ENCODE results near the gene ARL3.
"Not testable (repeated sequence)": the region's sequence is repeated elsewhere in the genome, so short reads cannot be mapped to it uniquely, and the experiment has no call there.

Gene ARL3

DNA sequence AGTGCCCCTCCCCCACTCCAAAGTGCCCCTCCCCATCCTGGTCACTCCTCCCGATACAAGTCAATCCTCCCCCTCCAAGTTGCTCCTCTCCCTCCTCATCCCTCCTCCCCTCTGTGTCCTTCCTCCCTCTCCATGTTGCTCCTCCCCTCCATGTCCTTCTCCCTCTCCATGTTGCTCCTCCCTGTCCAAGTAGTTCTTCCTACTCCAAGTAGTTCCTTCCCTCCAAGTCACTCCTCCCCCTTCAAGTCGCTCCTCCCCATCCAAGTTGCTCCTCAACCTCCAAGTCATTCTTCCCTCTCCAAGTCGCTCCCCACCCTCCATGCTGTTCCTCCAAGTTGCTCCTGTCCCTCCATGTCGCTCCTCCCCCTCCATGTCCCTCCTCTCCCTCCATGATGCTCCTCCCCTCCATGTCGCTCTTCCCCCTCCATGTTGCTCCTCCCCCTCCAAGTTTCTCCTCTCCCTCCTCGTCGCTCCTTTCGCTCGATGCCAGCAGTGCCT lies 20.9 kb upstream of the ARL3 start:
- no peak for DNase-seq

DNA sequence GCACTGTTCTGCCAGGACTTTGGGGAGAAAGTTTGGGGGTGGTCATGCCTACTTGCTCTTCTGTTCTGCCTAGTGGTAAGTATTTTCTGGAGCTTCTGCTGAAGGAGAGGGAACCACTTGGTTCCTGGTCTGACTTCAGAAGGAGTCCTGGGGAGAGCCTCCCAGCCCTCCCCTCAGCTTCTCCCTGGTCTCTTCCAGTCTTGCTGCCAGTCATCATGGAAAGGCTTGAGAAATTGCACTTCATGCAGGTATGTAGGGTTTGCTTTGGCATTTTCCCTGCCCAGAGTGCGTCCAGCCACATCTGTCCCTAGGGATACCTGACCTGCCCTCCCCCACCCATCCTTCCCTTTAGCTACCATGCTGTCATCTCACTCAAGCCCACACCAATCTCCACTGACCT lies 18.5 kb upstream of the ARL3 start:
- no peak for DNase-seq

DNA sequence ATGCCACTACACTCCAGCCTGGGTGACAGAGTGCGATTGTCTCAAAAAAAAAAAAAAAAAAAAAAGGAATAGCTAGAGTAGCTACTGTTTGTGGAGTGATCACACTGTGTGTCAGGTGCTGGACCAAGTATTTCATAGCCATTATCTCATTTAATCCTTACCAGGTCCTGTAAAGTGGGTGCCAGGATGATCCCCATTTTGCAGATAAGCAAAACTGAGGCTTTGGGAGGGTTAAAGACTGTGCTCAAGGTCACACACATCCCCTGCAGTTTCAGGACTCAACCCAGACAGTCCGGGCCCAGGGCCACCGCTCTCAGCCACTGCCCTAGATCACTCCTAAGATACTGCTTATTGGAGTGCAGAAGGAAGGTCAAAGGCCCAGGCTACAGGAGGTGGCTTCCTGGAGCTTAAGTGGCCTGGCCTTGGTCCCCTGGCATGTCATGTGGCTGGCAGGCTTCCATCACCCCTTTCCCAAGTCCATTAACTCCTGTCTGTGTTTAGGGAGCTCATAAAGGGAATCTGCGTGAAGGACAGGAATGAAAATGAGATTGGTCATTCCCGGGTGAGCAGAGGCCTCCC lies 17.1 kb upstream of the ARL3 start:
- no peak for DNase-seq

DNA sequence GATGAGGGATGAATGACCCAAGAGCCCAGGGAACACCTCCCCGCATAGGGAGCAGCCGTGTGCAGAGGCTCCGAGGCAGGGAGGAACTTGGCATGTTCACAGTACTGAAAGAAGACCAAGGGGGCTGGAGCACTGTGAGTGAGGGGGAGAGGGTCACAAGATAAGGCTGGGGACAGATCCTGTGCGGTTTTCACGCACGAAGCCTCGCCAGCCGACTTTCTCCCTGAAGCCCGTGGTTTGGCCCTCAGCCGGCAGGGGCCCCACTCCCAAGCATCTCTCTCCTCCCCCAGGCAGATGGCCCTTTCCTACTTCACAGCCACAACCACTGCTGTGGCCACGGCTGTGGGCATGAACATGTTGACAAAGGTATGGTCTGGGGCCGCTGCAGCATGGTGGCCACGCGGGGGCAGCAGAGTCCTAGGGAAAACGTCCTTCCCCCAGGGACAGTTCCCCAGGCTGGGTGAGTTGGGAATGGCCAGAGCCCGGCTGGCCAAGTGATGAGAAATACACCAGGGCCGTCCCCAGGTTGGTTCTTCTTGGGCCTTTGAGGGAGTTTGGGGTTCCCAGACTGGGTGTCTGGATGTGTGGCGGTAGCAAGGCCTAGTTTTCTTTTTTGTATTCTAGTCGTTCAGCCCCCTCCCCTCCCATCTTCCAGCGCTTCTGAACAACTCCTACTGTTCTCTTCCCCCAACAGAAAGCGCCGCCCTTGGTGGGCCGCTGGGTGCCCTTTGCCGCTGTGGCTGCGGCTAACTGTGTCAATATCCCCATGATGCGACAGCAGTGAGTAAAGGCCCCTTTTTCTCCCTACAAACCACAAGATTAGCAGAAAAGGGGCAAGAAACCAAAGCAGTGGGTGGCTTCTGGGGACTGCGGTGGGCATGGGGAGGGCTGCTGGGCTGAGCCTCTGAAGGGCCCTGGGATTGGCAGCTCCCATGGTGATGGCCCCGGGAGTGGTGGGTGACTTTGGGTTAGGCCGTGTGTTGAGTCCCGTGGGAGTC lies 15.1 kb upstream of the ARL3 start:
- DNase-seq = peak; percentile 49

DNA sequence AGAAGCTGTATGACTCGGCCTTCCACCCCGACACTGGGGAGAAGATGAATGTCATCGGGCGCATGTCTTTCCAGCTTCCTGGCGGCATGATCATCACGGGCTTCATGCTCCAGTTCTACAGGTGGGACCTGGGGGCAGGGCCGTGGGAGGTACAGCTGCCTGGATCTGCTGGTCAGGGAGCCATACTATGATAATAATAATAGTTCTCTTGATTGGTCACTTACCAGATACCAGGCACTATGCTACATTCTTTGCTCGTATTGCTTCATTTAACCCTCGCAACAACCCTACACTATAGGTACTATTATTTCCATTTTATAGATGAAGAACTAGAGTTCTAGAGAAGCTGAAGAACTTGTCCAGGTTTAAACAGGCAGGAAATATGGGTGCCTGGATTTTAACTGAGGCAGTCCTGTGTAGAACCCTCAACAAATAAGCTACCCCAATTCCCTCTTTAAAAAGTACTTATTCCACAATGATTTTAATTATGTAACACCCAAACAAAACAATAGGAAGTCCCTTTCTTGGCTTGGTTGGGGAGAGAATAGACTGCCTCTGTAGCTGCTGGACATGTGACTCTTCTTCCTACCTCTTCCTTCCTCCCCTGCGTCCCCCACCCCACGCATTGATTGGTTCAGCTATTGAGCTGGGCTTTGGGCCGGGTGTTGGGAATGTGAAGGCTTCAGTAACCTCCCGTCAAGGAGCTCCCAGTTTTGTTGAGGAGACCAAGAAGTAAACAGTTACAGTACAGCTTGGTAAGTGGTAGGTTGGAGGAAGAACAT lies 13.0 kb upstream of the ARL3 start:
- no peak for DNase-seq

DNA sequence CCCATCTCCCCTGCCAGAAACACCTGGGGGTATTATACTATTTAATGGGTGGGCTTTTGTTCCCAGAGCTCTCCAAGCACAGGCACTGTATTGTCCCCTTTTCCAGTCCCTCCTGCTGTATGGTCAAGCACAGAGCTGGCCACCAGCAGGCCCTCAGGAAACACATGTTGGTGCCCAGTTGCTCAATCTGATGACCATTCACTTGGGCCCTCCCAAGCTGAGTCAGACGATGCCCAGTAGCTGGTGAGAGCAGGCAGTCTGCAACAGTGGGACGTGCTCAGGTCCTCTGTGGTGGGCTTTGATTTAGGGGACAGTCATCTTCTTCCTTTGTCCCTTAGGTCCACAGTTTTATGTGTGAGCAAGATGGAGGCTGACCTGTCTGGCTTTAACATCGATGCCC lies 12.1 kb upstream of the ARL3 start:
- no peak for DNase-seq

DNA sequence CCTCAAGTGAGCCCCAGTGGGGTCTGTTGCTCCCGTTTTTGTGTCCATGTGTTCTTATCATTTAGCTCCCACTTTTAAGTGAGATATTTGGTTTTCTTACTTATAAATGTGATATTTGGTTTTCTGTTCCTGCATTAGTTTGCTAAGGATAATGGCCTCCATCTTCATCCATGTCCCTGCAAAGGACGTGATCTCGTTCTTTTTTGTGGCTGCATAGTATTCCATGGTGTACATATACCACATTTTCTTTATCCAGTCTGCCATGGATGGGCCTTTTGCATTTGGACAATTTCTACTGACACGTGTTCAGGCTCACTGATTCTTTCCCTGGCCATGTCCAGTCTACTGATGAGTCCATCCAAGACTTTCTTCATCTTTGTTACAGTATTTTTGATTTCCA lies 9.8 kb upstream of the ARL3 start:
- no peak for DNase-seq

DNA sequence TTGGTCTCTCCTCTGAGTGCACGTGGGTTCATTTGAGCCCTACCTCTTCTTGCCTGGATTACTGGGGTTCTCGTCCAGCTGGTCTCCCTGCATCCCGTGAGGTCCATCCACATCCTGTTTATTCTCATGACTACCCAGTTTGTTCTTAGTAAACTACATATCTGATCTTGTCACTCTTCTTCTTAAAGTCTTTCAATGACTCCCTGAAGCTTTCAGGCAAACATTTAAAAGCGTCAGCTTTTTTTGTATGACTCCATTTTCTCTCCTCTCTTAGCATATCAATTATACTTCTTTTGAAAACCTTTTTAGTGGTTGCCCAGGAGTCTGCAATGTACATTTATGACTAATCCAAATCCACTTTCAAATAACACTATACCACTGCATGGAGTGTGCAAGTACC lies 7.8 kb upstream of the ARL3 start:
- DNase-seq = no peak

DNA sequence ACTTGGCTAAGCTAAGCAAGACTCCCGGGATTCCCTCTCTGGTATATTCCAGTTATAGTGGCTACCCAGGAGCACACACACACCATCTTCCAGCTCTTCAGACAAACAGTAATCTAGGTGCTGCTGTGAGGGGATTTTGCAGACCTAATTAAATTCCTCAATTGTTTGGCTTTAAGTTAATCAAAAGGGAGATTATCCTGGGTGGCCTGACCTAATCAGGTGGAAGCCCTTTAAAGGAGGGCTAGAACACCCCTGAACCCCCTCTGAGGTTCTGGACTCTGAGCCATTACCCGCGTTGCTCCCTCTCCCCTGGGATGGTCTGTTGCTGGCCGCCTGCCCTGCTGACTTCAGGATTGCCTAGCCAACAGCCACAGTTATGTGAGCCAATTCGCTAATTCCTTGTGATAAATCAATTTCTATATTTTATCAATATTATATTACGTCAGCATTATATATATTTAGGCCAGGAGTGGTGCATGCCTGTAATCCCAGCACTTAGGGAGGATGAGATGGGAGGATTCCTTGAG lies 6.6 kb upstream of the ARL3 start:
- DNase-seq = no peak

DNA sequence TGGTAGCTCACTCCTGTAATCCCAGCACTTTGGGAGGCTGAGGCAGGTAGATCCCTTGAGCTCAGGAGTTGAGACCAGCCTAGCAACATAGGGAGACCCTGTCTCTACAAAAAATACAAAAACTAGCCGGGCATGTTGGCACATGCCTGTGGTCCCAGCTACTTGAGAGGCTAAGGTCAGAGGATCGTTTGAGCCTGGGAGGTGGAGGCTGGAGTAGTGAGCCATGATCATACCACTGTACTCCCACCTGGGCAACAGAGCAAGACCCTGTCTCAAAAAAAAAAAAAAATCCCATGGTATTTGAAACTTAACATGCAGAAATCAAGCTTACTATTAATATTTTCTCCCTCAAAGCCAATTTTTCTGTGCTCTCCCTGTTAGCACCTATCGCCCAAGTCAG lies 6.1 kb upstream of the ARL3 start:
- DNase-seq = no peak

DNA sequence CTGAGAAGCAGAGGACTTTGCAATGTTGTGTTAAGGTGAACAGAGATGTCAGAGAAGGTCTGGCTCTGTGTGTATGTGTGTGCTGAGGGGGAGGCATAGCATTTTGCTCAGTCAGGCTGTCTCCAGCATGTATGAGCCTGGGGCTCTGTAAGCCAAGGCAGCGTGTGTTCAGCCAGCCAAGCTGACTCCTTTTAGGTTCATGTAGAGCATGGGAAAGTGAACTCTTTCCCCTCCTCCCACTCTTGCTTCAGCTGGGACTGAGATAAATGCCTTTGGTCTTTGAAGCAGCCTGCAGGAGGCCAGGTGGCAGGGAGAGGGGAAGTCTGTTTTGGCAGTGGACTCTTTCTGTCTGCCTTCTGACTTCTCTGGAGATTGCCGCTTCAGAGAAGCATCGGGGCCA lies 4.0 kb upstream of the ARL3 start:
- no peak for DNase-seq

DNA sequence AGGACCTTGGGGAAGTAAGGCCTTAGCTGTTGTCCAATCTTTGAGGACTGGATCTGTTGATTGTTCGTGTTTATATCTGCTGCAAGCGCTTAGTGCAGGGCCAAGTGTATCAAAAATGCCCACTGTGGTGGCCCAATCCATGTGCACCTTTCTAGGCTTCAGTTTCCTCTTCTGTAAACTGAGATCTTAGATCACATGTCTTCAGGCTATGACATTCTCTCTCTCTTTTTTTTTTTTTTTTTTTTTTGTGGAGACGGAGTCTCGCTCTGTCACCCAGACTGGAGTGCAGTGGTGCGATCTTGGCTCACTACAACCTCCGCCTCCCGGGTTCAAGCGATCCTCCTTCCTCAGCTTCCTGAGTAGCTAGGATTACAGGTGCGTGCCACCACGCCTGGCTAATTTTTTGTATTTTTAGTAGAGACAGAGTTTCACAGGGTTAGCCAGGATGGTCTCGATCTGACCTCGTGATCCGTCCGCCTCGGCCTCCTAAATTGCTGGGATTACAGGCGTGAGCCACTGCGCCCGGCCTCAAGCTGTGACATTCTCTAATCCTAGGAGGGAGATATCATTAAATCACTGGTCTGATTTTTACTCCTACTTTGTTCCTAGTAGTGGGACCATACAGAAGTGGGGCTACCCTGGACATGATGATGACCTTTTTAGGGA lies 2.8 kb upstream of the ARL3 start:
- DNase-seq = not testable (repeated sequence)

DNA sequence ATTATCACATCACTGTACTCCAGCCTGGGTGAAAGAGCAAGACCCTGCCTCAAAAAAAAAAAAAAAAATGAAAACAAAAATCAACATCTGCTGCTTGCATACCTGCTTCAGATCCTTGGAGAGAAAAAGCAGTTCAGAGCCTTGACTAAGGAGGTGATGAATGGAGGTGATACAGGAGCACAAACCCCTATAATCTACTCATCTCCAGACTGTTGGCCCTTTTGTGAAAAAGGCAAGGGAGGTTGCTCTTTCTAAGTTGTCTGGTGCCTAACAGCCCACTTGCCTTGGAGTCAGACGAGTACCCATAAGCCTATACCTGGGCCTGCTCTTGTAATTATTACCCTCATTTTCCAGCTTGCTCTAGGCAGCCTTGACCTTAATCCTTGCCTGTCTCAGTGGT lies 1.7 kb upstream of the ARL3 start:
- DNase-seq = no peak

DNA sequence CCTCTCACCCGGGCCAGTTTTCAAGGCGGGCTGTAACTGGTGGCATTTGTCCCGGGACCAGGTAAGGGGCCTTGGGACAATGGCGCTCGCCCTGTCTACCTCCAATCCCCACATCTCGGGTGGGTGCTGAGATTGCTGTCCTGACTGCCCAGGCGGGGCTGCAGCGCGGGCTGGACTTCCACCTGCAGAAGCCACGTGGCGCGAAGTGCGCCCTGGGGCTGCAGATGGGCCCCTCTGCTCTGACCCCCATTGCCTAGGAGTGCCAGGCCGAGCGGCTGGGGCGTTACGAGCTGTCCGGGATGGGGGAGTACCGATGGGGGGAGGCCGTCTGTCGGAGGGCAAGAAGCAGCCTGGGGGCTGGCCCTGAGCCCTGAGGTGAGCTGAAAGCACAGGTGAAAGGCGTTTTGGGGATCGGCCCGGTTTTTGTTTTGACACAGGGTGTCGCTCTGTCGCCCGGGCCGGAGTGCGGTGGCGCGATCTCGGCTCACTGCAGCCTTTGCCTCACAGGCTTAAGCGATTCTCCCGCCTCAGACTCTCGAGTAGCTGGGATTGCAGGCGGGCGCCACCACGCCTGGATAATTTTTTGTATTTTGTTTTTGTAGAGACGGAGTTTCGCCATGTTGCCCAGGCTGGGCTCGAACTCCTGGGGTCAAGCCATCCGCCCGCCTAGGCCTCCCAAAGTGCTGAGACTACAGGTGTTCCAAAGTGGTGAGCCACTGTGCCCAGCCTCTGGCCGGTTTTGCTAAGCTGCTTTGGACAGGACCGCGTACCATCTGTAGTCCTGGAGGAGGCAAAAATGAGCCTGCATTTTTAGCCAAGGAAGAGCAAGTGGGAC lies 641 bp upstream of the ARL3 start, which contains the start of gene SFXN2:
SFXN2 (plus strand) TSS at position 16 of the 835 bp plus-strand sequence. CDS start 12,001 bp downstream, outside the sequence.
- peak; percentile 48 for DNase-seq

DNA sequence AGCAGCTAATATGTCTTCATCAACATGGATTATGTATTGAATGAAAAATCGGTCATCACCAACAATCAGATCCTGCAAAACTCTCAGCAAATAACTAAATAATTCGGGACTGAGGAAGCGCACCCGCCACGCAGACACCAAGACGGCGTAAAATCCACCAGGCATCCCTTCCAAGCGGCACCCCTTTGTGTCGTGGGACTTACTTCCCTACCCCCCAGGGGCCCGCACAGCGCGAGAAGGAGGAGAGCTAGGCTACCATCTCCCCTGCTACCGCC lies 721 bp downstream of the ARL3 start:
- DNase-seq = no peak

DNA sequence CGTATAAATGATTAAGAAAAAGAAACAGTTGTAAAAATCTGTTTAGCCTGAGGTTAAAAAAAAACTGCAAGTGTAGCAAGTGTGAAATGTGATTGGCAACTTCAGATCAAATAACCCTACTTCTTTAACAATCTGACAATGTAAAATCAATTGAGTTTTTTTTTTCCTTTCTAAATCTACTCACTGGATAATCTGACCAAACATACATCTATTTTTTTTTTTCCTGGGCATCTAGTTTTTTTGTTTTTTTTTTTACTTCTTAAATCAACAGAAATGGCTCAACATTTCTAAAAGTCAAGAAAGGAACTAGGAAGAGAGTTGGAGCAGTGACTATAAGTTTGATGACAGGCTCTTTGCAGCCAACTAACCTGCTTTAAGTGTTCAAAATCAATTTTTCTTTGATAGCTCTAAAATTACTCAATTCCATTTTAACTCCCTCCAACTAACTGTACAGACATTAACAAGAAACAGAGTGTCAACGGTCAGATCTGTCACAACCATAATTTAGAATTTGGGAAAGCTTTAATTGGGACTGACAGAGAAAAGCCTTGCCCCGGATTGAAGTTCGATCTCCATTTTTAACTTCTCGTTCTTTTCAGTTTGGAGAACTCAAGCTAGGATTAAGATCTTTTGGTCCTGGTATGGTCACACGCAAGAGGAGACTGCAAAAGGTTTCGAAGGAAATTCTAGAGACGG lies 1.2 kb downstream of the ARL3 start:
- no peak for DNase-seq

DNA sequence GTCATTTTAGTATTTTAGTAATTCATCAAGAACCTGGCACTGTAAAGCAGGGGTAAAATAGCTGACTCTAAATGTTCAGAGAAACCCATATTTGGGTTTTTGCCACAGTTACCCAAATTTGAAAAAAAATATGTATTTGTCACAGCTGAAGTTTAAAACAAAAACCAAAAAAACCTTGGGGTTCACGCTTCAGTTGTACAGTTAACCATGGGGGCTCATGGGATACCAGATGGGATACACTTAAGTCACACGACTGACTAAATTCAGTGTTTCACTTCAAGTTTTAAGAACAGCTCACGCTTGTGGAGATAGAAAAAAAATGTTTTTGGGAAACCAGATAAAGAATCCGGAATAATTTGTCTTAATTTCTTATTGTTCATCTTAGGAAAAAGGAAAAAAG lies 2.1 kb downstream of the ARL3 start:
- DNase-seq = no peak

DNA sequence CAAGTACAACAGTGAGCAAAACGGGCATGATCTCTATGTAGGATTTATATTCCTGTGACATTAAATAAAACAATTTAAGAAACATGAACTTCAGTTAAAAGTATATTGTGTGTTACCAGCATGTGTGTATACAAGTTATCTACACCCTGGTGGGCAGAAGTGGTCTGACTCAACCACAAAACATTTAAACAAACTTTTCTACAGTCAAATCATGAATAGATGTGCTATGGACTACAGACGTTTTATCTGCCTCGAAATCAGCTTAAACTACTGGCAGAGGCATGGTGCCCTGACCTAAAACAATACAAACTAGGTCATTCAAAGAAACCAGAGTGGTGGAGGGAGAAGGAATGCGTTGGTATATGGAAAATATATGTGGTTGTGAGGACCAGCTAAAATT lies 3.6 kb downstream of the ARL3 start:
- peak; percentile 12 for DNase-seq

DNA sequence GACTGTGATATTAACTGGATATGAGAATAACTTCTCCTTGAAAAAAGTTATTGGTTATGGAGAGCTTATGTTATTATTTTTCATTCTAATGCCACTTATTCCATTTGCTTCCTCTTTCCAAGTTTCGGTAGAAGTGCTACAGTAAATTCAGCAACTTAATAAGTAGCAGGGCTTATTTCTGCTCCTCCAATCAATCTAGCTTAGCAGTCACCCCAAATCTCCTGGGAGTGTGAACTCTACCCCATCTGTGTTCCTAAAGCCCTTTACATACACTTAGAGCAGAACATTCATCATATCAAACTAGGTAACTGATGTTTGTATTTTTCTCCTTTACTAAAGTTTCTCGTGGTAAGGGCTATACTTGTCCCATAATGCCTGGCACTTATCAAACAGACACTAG lies 8.7 kb downstream of the ARL3 start:
- no peak for DNase-seq

DNA sequence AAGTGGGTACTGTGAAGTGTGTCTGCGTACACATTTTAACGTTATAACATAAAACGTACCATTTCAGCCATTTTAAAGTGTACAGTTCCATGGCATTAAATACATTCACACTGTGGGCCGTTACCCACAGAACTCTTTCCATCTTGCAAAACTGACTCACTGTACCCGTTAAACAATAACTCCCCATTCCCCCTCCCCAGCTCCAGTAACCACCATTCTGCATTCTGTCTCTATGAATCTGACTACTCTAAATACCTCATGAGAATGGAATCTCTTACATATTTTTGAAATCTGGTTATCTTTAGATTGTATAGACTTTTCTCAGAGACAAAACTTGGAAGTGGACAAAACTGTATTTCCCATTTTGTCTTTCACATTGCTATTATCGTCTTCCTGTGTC lies 9.3 kb downstream of the ARL3 start:
- no peak for DNase-seq

DNA sequence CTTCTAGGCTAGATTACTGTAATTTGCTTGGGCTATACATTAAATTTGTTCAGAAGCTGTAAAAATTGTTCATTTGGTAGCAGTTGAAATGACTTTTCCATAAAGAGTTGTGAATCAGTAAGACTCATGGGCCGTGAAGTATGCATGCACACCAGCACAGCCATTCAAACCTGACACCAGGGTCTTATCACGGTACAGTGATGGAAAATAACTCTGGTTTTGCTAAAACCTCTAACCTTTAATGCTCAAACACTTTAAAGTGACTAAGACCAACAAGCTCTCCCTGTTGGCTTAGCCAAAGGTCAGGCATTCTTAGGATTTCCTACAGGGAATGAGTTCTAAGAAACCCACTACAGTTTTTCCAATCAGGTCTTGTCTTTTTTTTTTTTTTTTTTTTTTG lies 11.5 kb downstream of the ARL3 start:
- DNase-seq = no peak

Data from CD4-positive, alpha-beta T cell treated with Interleukin-12 subunit alpha and Interleukin-12 subunit beta, for 1 hour (primary cell).